GM12878 (cell line): ENCODE data around the gene ARHGEF6. TPM values are rescaled to one million over a fixed set of nuclear protein-coding genes. Genes with fewer than 3 reads are reported as not detected.

Experiments
- ATAC-seq: fragments of 200-7000 bp; cut with Tn5 transposase; 3 replicates; pipeline ENCODE4 v1.9.1; 2020; ENCODE audit warnings: mild to moderate bottlenecking, moderate library complexity
- BruUV-seq: library from RNA; stranded (reverse); fragments of 400-500 nt; replicated peaks from 2 replicates; lab custom pipeline; 2021; lab: Mats Ljungman, UMichigan
- CTCF ChIA-PET: fragments of 300-600 bp; sonication (Branson Sonifier 250); formaldehyde crosslinking; extraction: SDS; loops from one replicate; lab custom pipeline; 2021; ENCODE audit warnings: inconsistent platforms; lab: Yijun Ruan, JAX
- POLR2A ChIA-PET: fragments of 350-600 bp; formaldehyde crosslinking; extraction: SDS; loops from one replicate; lab custom pipeline; 2021; ENCODE audit warnings: inconsistent platforms; lab: Charles Lee
- RAD21 ChIA-PET: fragments of 300-600 bp; sonication (Branson Sonifier 250); formaldehyde crosslinking; loops from one replicate; lab custom pipeline; 2023; ENCODE audit warnings: antibody characterized with exemption; ENCODE audit not compliant: unreplicated experiment; lab: Charles Lee
- SMC1A ChIA-PET: fragments of 300-600 bp; sonication (Branson Sonifier 250); formaldehyde crosslinking; loops from one replicate; lab custom pipeline; 2023; ENCODE audit not compliant: unreplicated experiment, uncharacterized antibody; lab: Charles Lee
- DNase-seq: peaks from one replicate; pipeline ENCODE4 v3.0.0-alpha.2; 2011; ENCODE audit warnings: low read depth, low spot score
- FAIRE-seq: peaks from 3 replicates; lab custom pipeline; 2011; peaks lifted over from hg19 to GRCh38; lab: Jason Lieb, UNC
- H2AFZ ChIP-seq: 2 replicates; pipeline ENCODE4 v1.6.0; 2011; ENCODE audit warnings: low read depth, low read length, control low read depth; ENCODE audit not compliant: control insufficient read depth
- H3K27ac ChIP-seq: 2 replicates; pipeline ENCODE4 v1.5.1; 2011; ENCODE audit warnings: control low read depth; ENCODE audit not compliant: control insufficient read depth, insufficient read depth
- H3K27me3 ChIP-seq, 2 experiments: replicated peaks in 1 of 2; 2 replicates each; pipeline versions ENCODE4 v1.6.0 to v1.6.1; 2011; ENCODE audit warnings: low read length in 1 of 2; ENCODE audit not compliant: control insufficient read depth in 2 of 2, insufficient read depth in 2 of 2
- H3K36me3 ChIP-seq, 2 experiments: 2 replicates each; pipeline ENCODE4 v1.5.1; 2011; ENCODE audit warnings: low read length in 1 of 2; ENCODE audit not compliant: control insufficient read depth in 2 of 2, insufficient read depth in 2 of 2
- H3K4me1 ChIP-seq: 2 replicates; pipeline ENCODE4 v1.6.1; 2011; ENCODE audit warnings: mild to moderate bottlenecking, low read length, moderate library complexity, mixed read lengths; ENCODE audit not compliant: control insufficient read depth, insufficient read depth
- H3K4me2 ChIP-seq: 2 replicates; pipeline ENCODE4 v1.6.0; 2011; ENCODE audit warnings: control low read depth; ENCODE audit not compliant: control insufficient read depth, insufficient read depth
- H3K4me3 ChIP-seq: fragments of 200-600 bp; sonication (generic); 2 replicates; pipeline ENCODE4 v1.5.1; 2016
- H3K79me2 ChIP-seq: 2 replicates; pipeline ENCODE4 v1.6.0; 2011; ENCODE audit warnings: low read length; ENCODE audit not compliant: control insufficient read depth, insufficient read depth
- H3K9ac ChIP-seq: 2 replicates; pipeline ENCODE4 v1.8.0; 2011; ENCODE audit warnings: low read length, control low read depth, mixed read lengths; ENCODE audit not compliant: control insufficient read depth, insufficient read depth
- H3K9me3 ChIP-seq: replicated peaks from 3 replicates; pipeline ENCODE4 v1.5.1; 2011; ENCODE audit warnings: mild to moderate bottlenecking, low read length; ENCODE audit not compliant: control insufficient read depth, insufficient read depth
- H4K20me1 ChIP-seq: 2 replicates; pipeline ENCODE4 v1.6.0; 2011; ENCODE audit not compliant: control insufficient read depth, insufficient read depth
- CBFB ChIP-seq: IDR thresholded peaks from 2 replicates; pipeline ENCODE4 v1.6.1; 2016; ENCODE audit warnings: antibody characterized with exemption, low read depth
- CREB1 ChIP-seq: IDR thresholded peaks from 2 replicates; pipeline ENCODE4 v1.6.1; 2012; ENCODE audit warnings: low read depth, mild to moderate bottlenecking, inconsistent platforms
- HSF1 ChIP-seq: fragments of 150-350 bp; IDR thresholded peaks from 2 replicates; pipeline ENCODE4 v1.6.1; 2014; ENCODE audit warnings: mild to moderate bottlenecking, low read depth, low read length
- LARP7 ChIP-seq: fragments of 450-650 bp; IDR thresholded peaks from 2 replicates; pipeline ENCODE4 v1.6.1; 2017; ENCODE audit warnings: mild to moderate bottlenecking
- SUZ12 ChIP-seq: fragments of 200-600 bp; sonication (generic); IDR thresholded peaks from one replicate; pipeline ENCODE4 v1.6.1; 2018; ENCODE audit warnings: antibody characterized with exemption, mild to moderate bottlenecking; ENCODE audit not compliant: unreplicated experiment
- ZBTB4 ChIP-seq: fragments of 450-650 bp; formaldehyde crosslinking; IDR thresholded peaks from 2 replicates; pipeline ENCODE4 v1.4.0; 2022; ENCODE audit warnings: mild to moderate bottlenecking, moderate library complexity
- WGBS: methylation state at CpG from one replicate; pipeline ENCODE4 v1.1.6; 2016; ENCODE audit warnings: low lambda C conversion rate; ENCODE audit not compliant: insufficient replicate concordance, insufficient coverage; ENCODE audit errors: missing lambda C conversion rate; 5-methylcytosine and 5-hydroxymethylcytosine counted together
- in situ Hi-C: fragments of 300-500 bp; cut with MboI; formaldehyde crosslinking; loops from 9 replicates; pipeline ENCODE4 v1.14.3; 2018; ENCODE audit warnings: mixed read lengths
- intact Hi-C: fragments of 100-400 bp; cut with micrococcal nuclease; formaldehyde crosslinking; loops from one replicate; pipeline ENCODE4 v1.14.2; 2022; ENCODE audit not compliant: unreplicated experiment
- polyA plus RNA-seq, 11 experiments: library from polyadenylated mRNA; depleted of rRNA in 4 of 11; unstranded in 6 of 11; stranded (reverse) in 5 of 11; fragments of >200 nt; fragmentation: Nextera tagmentation in 4 of 11; fragmentation: Illumina TruSeq in 1 of 11; extraction: Ambion mirVana in 4 of 11; extraction: Trizol in 1 of 11; gene quantifications; 1 replicate in 1 of 11; 2 replicates in 10 of 11; pipeline versions ENCODE4 v1.2.1 to v1.2.3, GENCODE V29; 2011 to 2016; ENCODE audit warnings: inconsistent platforms in 2 of 11, missing spikeins in 2 of 11, low read depth in 1 of 11
- total RNA-seq, 4 experiments: library from RNA; depleted of rRNA in 3 of 4; stranded (reverse); fragments of >200 nt in 3 of 4; fragmentation: Illumina TruSeq in 1 of 4; extraction: Trizol in 1 of 4; gene quantifications; 2 replicates each; pipeline versions ENCODE4 v1.2.1 to v1.2.3, GENCODE V29; 2013 to 2021

The ARHGEF6 gene
- total and polyA plus RNA-seq, 10 of the 15 experiments (the other 5 are each of a cell fraction or from before 2014, with no cell fraction given), result 5.4 to 29.7 (median 18.0) TPM

GRCh38 chrX:136728393-136728792 is 52.3 kb downstream of the ARHGEF6 start:
- ChIA-PET SMC1A (interaction anchor here (0.8 kb wide), 1 partner anchor 13 kb away, joined by 3 read pairs; no protein-coding TSS in a partner anchor), RAD21 (no interaction called here), POLR2A (interaction anchor here (0.6 kb wide), 1 partner anchor 152 kb away, joined by 3 read pairs; no protein-coding TSS in a partner anchor), CTCF (no interaction called here)
- BruUV-seq, result no TSS peak
- TF ChIP-seq CREB1 (no peak), ZBTB4 (CRISPR knock-in tag) (no peak), CBFB (no peak), HSF1 (no peak), SUZ12 (no peak), LARP7 (no peak)
- no peaks in the 10 kb centered on the region for H3K79me2 ChIP-seq
- no peak overlapping the region for H3K4me3 ChIP-seq
- no peak overlapping the region for H2AFZ ChIP-seq
- ATAC-seq, result no peak
- H4K20me1 ChIP-seq, result no peaks in the 10 kb centered on the region
- no peaks in the 10 kb centered on the region for H3K27me3 ChIP-seq
- no peak overlapping the region for H3K4me2 ChIP-seq
- DNase-seq, result no peak
- intact Hi-C loops (no loop called here), in situ Hi-C loops (no loop called here)
- no peaks in the 10 kb centered on the region for H3K9me3 ChIP-seq
- H3K4me1 ChIP-seq, result no peaks in the 10 kb centered on the region
- no peak overlapping the region for H3K9ac ChIP-seq
- no peak overlapping the region for H3K27ac ChIP-seq
- H3K36me3 ChIP-seq, result no peaks in the 10 kb centered on the region
- 94% methylated on average over 1 of the region's 1 CpG for WGBS
- no peak for FAIRE-seq
